ENCODE results near the gene ERICH2.

ERICH2 gene

GRCh38 chr2:170815746-170816503 lies 45.7 kb downstream of the ERICH2 start (continued):
- TF ChIP-seq ZNF362 (tag by site-specific recombination; IDR thresholded peaks at IDR 0.05) = no peak
- TF ChIP-seq, protein P1, sequence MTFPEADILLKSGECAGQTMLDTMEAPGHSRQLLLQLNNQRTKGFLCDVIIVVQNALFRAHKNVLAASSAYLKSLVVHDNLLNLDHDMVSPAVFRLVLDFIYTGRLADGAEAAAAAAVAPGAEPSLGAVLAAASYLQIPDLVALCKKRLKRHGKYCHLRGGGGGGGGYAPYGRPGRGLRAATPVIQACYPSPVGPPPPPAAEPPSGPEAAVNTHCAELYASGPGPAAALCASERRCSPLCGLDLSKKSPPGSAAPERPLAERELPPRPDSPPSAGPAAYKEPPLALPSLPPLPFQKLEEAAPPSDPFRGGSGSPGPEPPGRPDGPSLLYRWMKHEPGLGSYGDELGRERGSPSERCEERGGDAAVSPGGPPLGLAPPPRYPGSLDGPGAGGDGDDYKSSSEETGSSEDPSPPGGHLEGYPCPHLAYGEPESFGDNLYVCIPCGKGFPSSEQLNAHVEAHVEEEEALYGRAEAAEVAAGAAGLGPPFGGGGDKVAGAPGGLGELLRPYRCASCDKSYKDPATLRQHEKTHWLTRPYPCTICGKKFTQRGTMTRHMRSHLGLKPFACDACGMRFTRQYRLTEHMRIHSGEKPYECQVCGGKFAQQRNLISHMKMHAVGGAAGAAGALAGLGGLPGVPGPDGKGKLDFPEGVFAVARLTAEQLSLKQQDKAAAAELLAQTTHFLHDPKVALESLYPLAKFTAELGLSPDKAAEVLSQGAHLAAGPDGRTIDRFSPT (tag by site-specific recombination; IDR thresholded peaks at IDR 0.05) = no peak
- TF ChIP-seq OSR2 (tag by site-specific recombination; IDR thresholded peaks at IDR 0.05) = no peak
- no peak for TF ChIP-seq MZF1 (tag by site-specific recombination; IDR thresholded peaks at IDR 0.05; ENCODE audit: borderline replicate concordance)
- no peak for TF ChIP-seq ZNF837 (tag by site-specific recombination; IDR thresholded peaks at IDR 0.05)
- TF ChIP-seq ZNF670 (tag by site-specific recombination; IDR thresholded peaks at IDR 0.05; ENCODE audit: low read depth) = no peak
- TF ChIP-seq KLF1 (tag by site-specific recombination; IDR thresholded peaks at IDR 0.05) = no peak
- TF ChIP-seq ZNF114 (tag by site-specific recombination; IDR thresholded peaks at IDR 0.05) = no peak
- TF ChIP-seq ZNF76 (tag by site-specific recombination; IDR thresholded peaks at IDR 0.05; ENCODE audit: borderline replicate concordance, low read depth) = no peak
- no peak for TF ChIP-seq ZNF112 (tag by site-specific recombination; IDR thresholded peaks at IDR 0.05)
- no peak for TF ChIP-seq ZNF530 (tag by site-specific recombination; IDR thresholded peaks at IDR 0.05; ENCODE audit: low read depth)
- TF ChIP-seq ZNF544 (tag by site-specific recombination; IDR thresholded peaks at IDR 0.05) = no peak
- TF ChIP-seq KLF8 (tag by site-specific recombination; IDR thresholded peaks at IDR 0.05) = no peak
- TF ChIP-seq ZNF701 (tag by site-specific recombination; IDR thresholded peaks at IDR 0.05) = no peak
- TF ChIP-seq ZNF654 (tag by site-specific recombination; IDR thresholded peaks at IDR 0.05; ENCODE audit: low read depth) = peak; percentile 86
- TF ChIP-seq, protein P2, sequence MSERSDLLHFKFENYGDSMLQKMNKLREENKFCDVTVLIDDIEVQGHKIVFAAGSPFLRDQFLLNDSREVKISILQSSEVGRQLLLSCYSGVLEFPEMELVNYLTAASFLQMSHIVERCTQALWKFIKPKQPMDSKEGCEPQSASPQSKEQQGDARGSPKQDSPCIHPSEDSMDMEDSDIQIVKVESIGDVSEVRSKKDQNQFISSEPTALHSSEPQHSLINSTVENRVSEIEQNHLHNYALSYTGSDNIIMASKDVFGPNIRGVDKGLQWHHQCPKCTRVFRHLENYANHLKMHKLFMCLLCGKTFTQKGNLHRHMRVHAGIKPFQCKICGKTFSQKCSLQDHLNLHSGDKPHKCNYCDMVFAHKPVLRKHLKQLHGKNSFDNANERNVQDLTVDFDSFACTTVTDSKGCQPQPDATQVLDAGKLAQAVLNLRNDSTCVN (tag by site-specific recombination; optimal IDR thresholded peaks at IDR 0.05) = peak; percentile 80
- TF ChIP-seq REPIN1 (tag by site-specific recombination; IDR thresholded peaks at IDR 0.05; ENCODE audit: low read depth) = no peak
- no peak for TF ChIP-seq ZNF529 (tag by site-specific recombination; IDR thresholded peaks at IDR 0.05; ENCODE audit: insufficient replicate concordance)
- no peak for TF ChIP-seq TRIM28 (IDR thresholded peaks at IDR 0.05; ENCODE audit: borderline replicate concordance, low read length)
- no peak for TF ChIP-seq ZBTB21 (tag by site-specific recombination; IDR thresholded peaks at IDR 0.05)
- no peak for TF ChIP-seq ZNF514 (tag by site-specific recombination; IDR thresholded peaks at IDR 0.05)
- no peak; the same call in 1 of the 2 replicates for TF ChIP-seq ZNF623 (tag by site-specific recombination; IDR thresholded peaks at IDR 0.05)
- no peak for TF ChIP-seq ZNF18 (tag by site-specific recombination; IDR thresholded peaks at IDR 0.05)
- TF ChIP-seq TCF7L2 (IDR thresholded peaks at IDR 0.05; ENCODE audit: borderline replicate concordance, low read depth, low read length) = no peak
- TF ChIP-seq ZNF610 (tag by site-specific recombination; IDR thresholded peaks at IDR 0.05; ENCODE audit: borderline replicate concordance) = no peak
- peak; percentile 44; the same call in 1 of the 2 replicates for TF ChIP-seq ZNF2 (tag by site-specific recombination; IDR thresholded peaks at IDR 0.05)
- TF ChIP-seq ZNF19 (tag by site-specific recombination; IDR thresholded peaks at IDR 0.05; ENCODE audit: low read depth) = no peak
- no peak for TF ChIP-seq ZSCAN4 (tag by site-specific recombination; IDR thresholded peaks at IDR 0.05)
- 0 out of 2 replicates have a peak, but pooled peaks have one; percentile 25 for TF ChIP-seq ZNF692 (tag by site-specific recombination; IDR thresholded peaks at IDR 0.05)
- peak; percentile 33; the same call in 1 of the 2 replicates for TF ChIP-seq GLIS1 (tag by site-specific recombination; IDR thresholded peaks at IDR 0.05)
- no peak for TF ChIP-seq ZNF777 (tag by site-specific recombination; IDR thresholded peaks at IDR 0.05; ENCODE audit: borderline replicate concordance)

Data from HEK293 (cell line).